Measurements from ENCODE around the gene ARHGEF28.

- TF ChIP-seq CTCF (conservative IDR thresholded peaks at IDR 0.05; ENCODE audit: low read length), result no peak
- TF ChIP-seq EZH2phosphoT487 (IDR thresholded peaks at IDR 0.05; ENCODE audit: borderline replicate concordance), result no peak
These were observed 322.7 kb downstream of the ARHGEF28 start for GRCh38 chr5:73948720-73949119.

All from Loucy (cell line).